A673 (cell line): Measurements from ENCODE around the gene SEMA5B.

Experiments used
- EZH2 ChIP-seq: fragments of 200-600 bp; sonication (generic); IDR thresholded peaks from 2 replicates; pipeline ENCODE4 v1.6.1; 2017; ENCODE audit warnings: borderline replicate concordance, low read depth, mild to moderate bottlenecking, mixed read lengths, antibody characterized with exemption, low read length; ENCODE audit not compliant: poor library complexity, severe bottlenecking
- TF ChIP-seq, protein P1 (sequence below): fragments of 300-800, 200-600 bp; sonication (generic); conservative IDR thresholded peaks from 2 replicates; pipeline ENCODE4 v1.5.1; 2017; ENCODE audit warnings: low read depth, mild to moderate bottlenecking, antibody characterized with exemption, low read length, moderate library complexity, mixed read lengths

DNA sequence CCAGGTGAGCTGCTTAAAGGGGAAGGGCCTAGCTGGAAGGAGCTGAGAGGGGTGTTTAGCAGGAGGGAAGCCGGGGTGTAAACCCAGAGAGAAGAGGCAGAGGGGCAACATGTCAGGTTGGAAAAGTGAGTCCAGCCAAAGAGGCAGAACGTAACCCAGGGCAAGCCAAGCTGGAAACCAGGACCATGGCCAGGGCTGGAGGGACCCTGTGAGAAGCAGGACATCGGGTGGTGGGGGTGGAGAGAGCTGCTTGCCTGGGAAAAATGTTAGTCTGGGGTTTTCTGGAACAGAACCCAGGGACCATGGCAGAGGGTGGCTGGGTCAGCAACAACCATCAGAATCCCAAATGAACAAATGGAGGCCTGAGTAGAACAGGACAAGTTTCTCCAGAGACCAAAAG is 32.6 kb downstream of the SEMA5B start:
- TF ChIP-seq, protein P1, sequence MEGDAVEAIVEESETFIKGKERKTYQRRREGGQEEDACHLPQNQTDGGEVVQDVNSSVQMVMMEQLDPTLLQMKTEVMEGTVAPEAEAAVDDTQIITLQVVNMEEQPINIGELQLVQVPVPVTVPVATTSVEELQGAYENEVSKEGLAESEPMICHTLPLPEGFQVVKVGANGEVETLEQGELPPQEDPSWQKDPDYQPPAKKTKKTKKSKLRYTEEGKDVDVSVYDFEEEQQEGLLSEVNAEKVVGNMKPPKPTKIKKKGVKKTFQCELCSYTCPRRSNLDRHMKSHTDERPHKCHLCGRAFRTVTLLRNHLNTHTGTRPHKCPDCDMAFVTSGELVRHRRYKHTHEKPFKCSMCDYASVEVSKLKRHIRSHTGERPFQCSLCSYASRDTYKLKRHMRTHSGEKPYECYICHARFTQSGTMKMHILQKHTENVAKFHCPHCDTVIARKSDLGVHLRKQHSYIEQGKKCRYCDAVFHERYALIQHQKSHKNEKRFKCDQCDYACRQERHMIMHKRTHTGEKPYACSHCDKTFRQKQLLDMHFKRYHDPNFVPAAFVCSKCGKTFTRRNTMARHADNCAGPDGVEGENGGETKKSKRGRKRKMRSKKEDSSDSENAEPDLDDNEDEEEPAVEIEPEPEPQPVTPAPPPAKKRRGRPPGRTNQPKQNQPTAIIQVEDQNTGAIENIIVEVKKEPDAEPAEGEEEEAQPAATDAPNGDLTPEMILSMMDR: no peak
- TF ChIP-seq EZH2: no peak
